ENCODE measurements around the gene MDC1. TPM values are rescaled to one million over a fixed set of nuclear protein-coding genes. Genes with fewer than 3 reads are reported as not detected.

Gene MDC1
- total RNA-seq, 2 experiments from 2014 or later, result 50.5 to 56.8 TPM

DNA sequence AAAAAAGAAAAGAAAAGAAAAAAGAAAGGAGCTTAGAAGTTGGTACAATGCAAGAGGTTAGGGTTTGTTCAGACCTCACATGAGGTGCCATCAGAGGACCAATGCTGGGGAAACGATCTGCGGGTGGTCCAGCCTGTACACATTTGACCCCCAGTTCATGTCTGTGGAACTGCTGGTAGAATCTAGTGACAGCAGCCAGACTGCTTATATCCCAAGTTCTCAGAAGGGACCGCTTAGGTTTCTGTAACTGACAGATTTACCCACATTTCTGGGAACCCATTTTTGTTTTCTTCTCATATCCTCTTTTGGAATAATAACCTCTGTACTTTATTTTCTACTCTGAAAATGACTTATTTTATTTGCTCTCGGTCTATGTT, 35.3 kb downstream of the MDC1 start:
- H3K27me3 Mint-ChIP-seq, result no peaks in the 10 kb centered on the region
- peaks cover 47% of the 10 kb centered on the region for H3K4me1 Mint-ChIP-seq (ENCODE audit: low read depth)
- DNase-seq, result peak in 2 of 14 experiments; percentile 16 to 30
- Histone ChIP-seq H3K27me3 (ENCODE audit: control insufficient read depth in 1 of 2, insufficient read depth in 2 of 2, low read length in 2 of 2) (no peaks in the 10 kb centered on the region), H3K4me3 (ENCODE audit: low read length) (peak overlapping the region; percentile 99), H3K4me1 (ENCODE audit: insufficient read depth, low read length) (peaks cover 49% of the 10 kb centered on the region), H3K27ac (ENCODE audit: low read depth in 1 of 2, low read length in 2 of 2) (peak overlapping the region; percentile 71 to 98), H3K36me3 (ENCODE audit: insufficient read depth, low read length) (peaks cover 43% of the 10 kb centered on the region), H3K9me3 (ENCODE audit: control insufficient read depth in 1 of 2, insufficient read depth in 1 of 2, low read length in 2 of 2) (no peaks in the 10 kb centered on the region)
- ATAC-seq (ENCODE audit: poor library complexity), result no peak
- peak overlapping the region; percentile 98 for H3K4me3 Mint-ChIP-seq
- H3K36me3 Mint-ChIP-seq (ENCODE audit: low read depth), result peaks cover 84% of the 10 kb centered on the region
- H3K27ac Mint-ChIP-seq, result peak overlapping the region; percentile 94
- ChIA-PET CTCF (interaction anchor here (0.6 to 15.4 kb wide), 7 partner anchors 9 to 202 kb away, joined by 3 to 526 read pairs (median 4); partner anchors contain the start of genes ATAT1, DDR1, DHX16 and MDC1), POLR2A (interaction anchor here (0.6 to 8.1 kb wide), 12 partner anchors 9 to 626 kb away, joined by 3 to 381 read pairs (median 4); partner anchors contain the start of genes MDC1, MRPS18B, NRM and PPP1R10)
- intact Hi-C loops (cut with DNase I, micrococcal nuclease), result loop anchor here in 1 of 2 experiments (1.0 to 5.0 kb wide), 2 partner anchors 40 to 406 kb away; no protein-coding TSS in a partner anchor
- no peaks in the 10 kb centered on the region for H3K9me3 Mint-ChIP-seq
- TF ChIP-seq, protein P1, sequence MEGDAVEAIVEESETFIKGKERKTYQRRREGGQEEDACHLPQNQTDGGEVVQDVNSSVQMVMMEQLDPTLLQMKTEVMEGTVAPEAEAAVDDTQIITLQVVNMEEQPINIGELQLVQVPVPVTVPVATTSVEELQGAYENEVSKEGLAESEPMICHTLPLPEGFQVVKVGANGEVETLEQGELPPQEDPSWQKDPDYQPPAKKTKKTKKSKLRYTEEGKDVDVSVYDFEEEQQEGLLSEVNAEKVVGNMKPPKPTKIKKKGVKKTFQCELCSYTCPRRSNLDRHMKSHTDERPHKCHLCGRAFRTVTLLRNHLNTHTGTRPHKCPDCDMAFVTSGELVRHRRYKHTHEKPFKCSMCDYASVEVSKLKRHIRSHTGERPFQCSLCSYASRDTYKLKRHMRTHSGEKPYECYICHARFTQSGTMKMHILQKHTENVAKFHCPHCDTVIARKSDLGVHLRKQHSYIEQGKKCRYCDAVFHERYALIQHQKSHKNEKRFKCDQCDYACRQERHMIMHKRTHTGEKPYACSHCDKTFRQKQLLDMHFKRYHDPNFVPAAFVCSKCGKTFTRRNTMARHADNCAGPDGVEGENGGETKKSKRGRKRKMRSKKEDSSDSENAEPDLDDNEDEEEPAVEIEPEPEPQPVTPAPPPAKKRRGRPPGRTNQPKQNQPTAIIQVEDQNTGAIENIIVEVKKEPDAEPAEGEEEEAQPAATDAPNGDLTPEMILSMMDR (IDR thresholded peaks at IDR 0.05), result no peak

DNA sequence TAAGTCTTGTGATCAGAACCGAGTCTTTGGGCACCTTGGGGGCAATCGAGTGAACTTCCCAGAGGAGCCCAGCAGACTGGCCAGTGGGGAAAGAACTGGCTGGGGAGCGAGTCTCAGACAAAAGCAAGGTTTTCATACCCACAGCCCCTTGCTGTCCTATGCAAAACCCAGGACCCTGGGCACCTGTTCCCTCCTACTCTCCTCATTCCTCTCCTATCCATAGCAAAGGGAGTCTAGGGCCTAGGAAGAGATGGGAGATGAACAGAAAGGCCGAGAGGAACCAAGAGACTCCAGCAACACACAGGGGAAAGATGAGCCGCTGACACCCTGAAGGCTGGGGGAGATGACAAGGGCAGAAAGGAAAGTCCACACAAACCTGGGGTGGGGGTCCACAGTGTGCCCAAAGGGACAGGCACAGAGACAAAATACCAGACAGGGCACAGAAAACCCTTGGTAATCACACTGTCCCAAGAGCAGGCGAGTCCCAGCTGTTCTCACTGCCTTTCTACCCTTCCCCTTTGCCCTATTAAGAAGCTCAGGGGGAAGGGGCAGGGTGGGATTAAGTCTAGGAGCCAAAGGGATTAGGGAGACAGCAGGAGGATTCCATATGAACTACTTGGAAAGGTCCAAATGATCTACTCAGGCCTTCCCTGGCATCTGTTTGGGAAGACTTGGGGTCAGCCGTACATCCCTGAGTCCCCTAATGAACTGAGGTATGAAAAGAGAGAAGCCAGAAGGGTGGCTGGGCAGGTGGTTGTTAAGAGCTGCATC, 37.1 kb downstream of the MDC1 start:
- ChIA-PET POLR2A (interaction anchor here (1.0 to 8.1 kb wide), 10 partner anchors 11 to 122 kb away, joined by 3 to 381 read pairs (median 4); partner anchors contain the start of genes MDC1, NRM and TUBB), CTCF (interaction anchor here (0.7 to 15.4 kb wide), 10 partner anchors 10 to 224 kb away, joined by 3 to 526 read pairs (median 8); partner anchors contain the start of genes ATAT1, MDC1, NRM and TUBB)
- peaks cover 49% of the 10 kb centered on the region for H3K4me1 ChIP-seq (ENCODE audit: insufficient read depth, low read length)
- peaks cover 49% of the 10 kb centered on the region for H3K4me1 Mint-ChIP-seq (ENCODE audit: low read depth)
- H3K4me3 ChIP-seq (ENCODE audit: low read length), result peak overlapping the region; percentile 99
- H3K27ac Mint-ChIP-seq, result peak overlapping the region; percentile 94
- H3K9me3 Mint-ChIP-seq, result no peaks in the 10 kb centered on the region
- ATAC-seq (ENCODE audit: poor library complexity) (no peak), DNase-seq (peak in 1 of 14 experiments; percentile 7)
- H3K9me3 ChIP-seq (ENCODE audit: control insufficient read depth in 1 of 2, insufficient read depth in 1 of 2, low read length in 2 of 2), result no peaks in the 10 kb centered on the region
- peak overlapping the region; percentile 98 for H3K4me3 Mint-ChIP-seq
- H3K27me3 ChIP-seq (ENCODE audit: control insufficient read depth in 1 of 2, insufficient read depth in 2 of 2, low read length in 2 of 2), result no peaks in the 10 kb centered on the region
- peak overlapping the region; percentile 41 to 98 for H3K27ac ChIP-seq (ENCODE audit: low read depth in 1 of 2, low read length in 2 of 2)
- peaks cover 55% of the 10 kb centered on the region for H3K36me3 ChIP-seq (ENCODE audit: insufficient read depth, low read length)
- peaks cover 81% of the 10 kb centered on the region for H3K36me3 Mint-ChIP-seq (ENCODE audit: low read depth)
- TF ChIP-seq, protein P1 (IDR thresholded peaks at IDR 0.05), result no peak
- no peaks in the 10 kb centered on the region for H3K27me3 Mint-ChIP-seq
- intact Hi-C loops (cut with DNase I, micrococcal nuclease), result loop anchor here (1.0 to 5.0 kb wide), 6 partner anchors 42 to 407 kb away; no protein-coding TSS in a partner anchor

DNA sequence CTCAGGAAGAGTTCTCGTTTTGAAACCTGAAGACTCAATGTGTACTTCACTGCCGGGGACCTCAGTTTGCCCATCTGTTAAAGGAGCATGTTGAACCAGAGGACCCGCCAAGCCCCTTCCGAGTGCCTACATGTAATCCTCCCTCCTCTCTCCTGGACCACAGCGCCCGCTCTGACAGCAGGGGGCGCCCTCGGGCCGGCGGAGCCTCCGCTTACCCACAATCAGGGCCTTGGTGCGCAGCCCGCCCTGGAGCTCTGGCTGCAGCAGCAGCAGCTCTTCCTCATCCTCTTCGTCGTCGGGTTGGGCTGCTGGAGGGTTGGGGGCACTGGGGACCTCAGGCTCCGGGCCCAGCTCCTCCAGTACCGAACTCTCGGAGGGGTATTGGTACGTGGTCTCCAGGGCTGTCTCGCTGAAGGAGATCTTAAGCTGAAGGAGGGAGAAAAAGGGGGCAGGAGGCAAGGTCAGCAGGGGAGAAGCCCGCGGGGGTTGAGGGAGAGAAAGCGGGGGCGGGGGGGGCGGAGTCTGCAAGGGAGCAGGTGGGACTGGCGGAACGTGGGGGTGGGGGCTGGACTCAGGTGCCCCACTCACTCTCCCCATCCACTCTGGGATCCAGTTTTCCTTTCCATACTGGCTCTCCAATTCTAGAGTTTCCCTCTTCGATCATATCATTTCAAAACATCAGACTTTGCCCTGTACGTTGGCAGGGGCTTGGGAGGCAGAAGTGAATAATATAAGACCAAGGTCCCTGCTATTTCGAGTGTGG, 37.9 kb downstream of the MDC1 start:
- Mint-ChIP-seq H3K36me3 (ENCODE audit: low read depth) (peaks cover 73% of the 10 kb centered on the region), H3K4me1 (ENCODE audit: low read depth) (peaks cover 47% of the 10 kb centered on the region), H3K27ac (peak overlapping the region; percentile 94), H3K9me3 (no peaks in the 10 kb centered on the region), H3K27me3 (no peaks in the 10 kb centered on the region), H3K4me3 (peak overlapping the region; percentile 98)
- ATAC-seq (ENCODE audit: poor library complexity), result peak; percentile 41
- intact Hi-C loops (cut with DNase I, micrococcal nuclease), result loop anchor here (1.0 to 5.0 kb wide), 5 partner anchors 43 to 198 kb away; no protein-coding TSS in a partner anchor
- Histone ChIP-seq H3K36me3 (ENCODE audit: insufficient read depth, low read length) (peaks cover 55% of the 10 kb centered on the region), H3K9me3 (ENCODE audit: control insufficient read depth in 1 of 2, insufficient read depth in 1 of 2, low read length in 2 of 2) (no peaks in the 10 kb centered on the region), H3K4me1 (ENCODE audit: insufficient read depth, low read length) (peaks cover 49% of the 10 kb centered on the region), H3K27me3 (ENCODE audit: control insufficient read depth in 1 of 2, insufficient read depth in 2 of 2, low read length in 2 of 2) (no peaks in the 10 kb centered on the region), H3K27ac (ENCODE audit: low read depth in 1 of 2, low read length in 2 of 2) (peak overlapping the region; percentile 41 to 98), H3K4me3 (ENCODE audit: low read length) (peak overlapping the region; percentile 99)
- POLR2A ChIA-PET, result interaction anchor here (0.5 to 8.1 kb wide), 21 partner anchors 9 to 228 kb away, joined by 3 to 381 read pairs (median 4); partner anchors contain the start of genes ABCF1, MDC1, MRPS18B and NRM
- peak; percentile 84 to 96 (median 94) for DNase-seq
- CTCF ChIA-PET, result interaction anchor here (0.5 to 15.4 kb wide), 33 partner anchors 9 to 408 kb away, joined by 3 to 526 read pairs (median 4); partner anchors contain the start of genes ABCF1, ATAT1, C6orf136 and FLOT1
- TF ChIP-seq, protein P1 (IDR thresholded peaks at IDR 0.05), result peak; percentile 91

All from CD4-positive, alpha-beta T cell (primary cell).